Measurements from ENCODE around the gene SPARCL1. TPM values are rescaled to one million over a fixed set of nuclear protein-coding genes. Genes with fewer than 3 reads are reported as not detected.

Gene SPARCL1
- polyA plus RNA-seq, 1 donor (not counting 4 experiments of a cell fraction or from before 2014, with no cell fraction given): not detected

DNA sequence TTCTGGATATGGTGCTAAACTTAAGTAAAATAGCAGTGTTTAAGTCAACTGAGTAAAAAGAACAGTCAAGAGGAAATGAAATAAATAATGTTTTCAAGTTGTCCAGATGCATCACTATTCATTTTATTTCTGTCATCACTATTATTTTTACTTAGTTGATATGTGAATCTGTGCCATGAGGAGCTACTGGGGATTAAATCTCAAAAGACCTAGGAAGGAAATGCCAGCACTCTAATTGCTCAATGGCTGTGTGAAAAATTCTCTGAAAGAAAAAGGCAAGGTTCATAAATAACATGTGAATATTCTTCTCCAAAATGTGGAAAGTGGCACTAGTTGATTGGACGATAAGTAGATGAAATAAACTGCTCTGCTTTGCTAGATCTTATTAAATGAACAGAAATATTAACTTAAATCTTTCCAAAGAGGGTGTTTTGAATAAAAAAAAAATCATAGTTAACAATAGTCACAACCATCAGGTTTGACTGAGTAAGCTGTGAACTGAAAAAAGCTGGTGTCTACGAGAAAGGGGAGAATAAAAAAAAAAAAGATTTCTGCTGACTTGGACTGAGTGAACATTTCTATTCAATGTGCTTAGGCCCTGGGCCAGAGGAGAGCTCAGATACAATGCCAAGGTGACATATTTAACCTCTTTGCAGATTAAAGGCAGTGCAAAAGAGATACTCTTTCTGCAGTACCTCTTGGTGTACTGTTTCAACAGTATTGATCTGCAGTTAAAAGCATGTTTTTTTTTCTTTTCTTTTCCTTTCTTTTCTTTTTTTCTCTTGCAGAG lies 1.6 kb downstream of the SPARCL1 start:
- Histone ChIP-seq H3K4me1 (ENCODE audit: control insufficient read depth, extremely low read depth, insufficient read depth, low read length) (peaks cover 6% of the 10 kb centered on the region), H3K36me3 (ENCODE audit: control insufficient read depth in 2 of 2, extremely low read depth in 1 of 2, insufficient read depth in 2 of 2, low read length in 2 of 2) (no peaks in the 10 kb centered on the region), H4K20me1 (ENCODE audit: control insufficient read depth, extremely low read depth, insufficient read depth, low read length) (no peaks in the 10 kb centered on the region), H3K79me2 (ENCODE audit: control insufficient read depth, insufficient read depth, low read length) (no peaks in the 10 kb centered on the region), H3K4me2 (ENCODE audit: control insufficient read depth, extremely low read depth, insufficient read depth, low read depth, low read length) (no peak overlapping the region), H2AFZ (ENCODE audit: control insufficient read depth, low read length) (no peak overlapping the region), H3K9ac (ENCODE audit: control insufficient read depth, extremely low read depth, insufficient read depth, low read length) (no peak overlapping the region), H3K9me3 (ENCODE audit: control insufficient read depth, low read depth, low read length) (no peaks in the 10 kb centered on the region), H3K27me3 (ENCODE audit: control insufficient read depth, extremely low read depth, insufficient read depth, low read length) (no peaks in the 10 kb centered on the region), H3K4me3 (ENCODE audit: control insufficient read depth in 2 of 3, extremely low read depth in 1 of 3, insufficient read depth in 2 of 3, low read depth in 1 of 3, low read length in 3 of 3) (no peak overlapping the region), H3K9me1 (ENCODE audit: control insufficient read depth, extremely low read depth, insufficient read depth, low read length) (no peaks in the 10 kb centered on the region), H3K27ac (ENCODE audit: control insufficient read depth, insufficient read depth, low read length) (no peak overlapping the region)
- dilution Hi-C loops (cut with MboI; ENCODE audit: extremely low pct_ligation_motif_present, low sequenced_read_pairs): no loop called here
- TF ChIP-seq, protein P1, sequence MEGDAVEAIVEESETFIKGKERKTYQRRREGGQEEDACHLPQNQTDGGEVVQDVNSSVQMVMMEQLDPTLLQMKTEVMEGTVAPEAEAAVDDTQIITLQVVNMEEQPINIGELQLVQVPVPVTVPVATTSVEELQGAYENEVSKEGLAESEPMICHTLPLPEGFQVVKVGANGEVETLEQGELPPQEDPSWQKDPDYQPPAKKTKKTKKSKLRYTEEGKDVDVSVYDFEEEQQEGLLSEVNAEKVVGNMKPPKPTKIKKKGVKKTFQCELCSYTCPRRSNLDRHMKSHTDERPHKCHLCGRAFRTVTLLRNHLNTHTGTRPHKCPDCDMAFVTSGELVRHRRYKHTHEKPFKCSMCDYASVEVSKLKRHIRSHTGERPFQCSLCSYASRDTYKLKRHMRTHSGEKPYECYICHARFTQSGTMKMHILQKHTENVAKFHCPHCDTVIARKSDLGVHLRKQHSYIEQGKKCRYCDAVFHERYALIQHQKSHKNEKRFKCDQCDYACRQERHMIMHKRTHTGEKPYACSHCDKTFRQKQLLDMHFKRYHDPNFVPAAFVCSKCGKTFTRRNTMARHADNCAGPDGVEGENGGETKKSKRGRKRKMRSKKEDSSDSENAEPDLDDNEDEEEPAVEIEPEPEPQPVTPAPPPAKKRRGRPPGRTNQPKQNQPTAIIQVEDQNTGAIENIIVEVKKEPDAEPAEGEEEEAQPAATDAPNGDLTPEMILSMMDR (optimal IDR thresholded peaks at IDR 0.05 in 1 of 3, IDR thresholded peaks at IDR 0.05 in 1 of 3, conservative IDR thresholded peaks at IDR 0.05 in 1 of 3; ENCODE audit: extremely low read depth in 1 of 3, insufficient read depth in 2 of 3, low read length in 3 of 3): no peak
- TF ChIP-seq EZH2 (IDR thresholded peaks at IDR 0.05; ENCODE audit: low read length): no peak
- DNase-seq (ENCODE audit: low read depth, low spot score) (no peak), FAIRE-seq (no peak)

DNA sequence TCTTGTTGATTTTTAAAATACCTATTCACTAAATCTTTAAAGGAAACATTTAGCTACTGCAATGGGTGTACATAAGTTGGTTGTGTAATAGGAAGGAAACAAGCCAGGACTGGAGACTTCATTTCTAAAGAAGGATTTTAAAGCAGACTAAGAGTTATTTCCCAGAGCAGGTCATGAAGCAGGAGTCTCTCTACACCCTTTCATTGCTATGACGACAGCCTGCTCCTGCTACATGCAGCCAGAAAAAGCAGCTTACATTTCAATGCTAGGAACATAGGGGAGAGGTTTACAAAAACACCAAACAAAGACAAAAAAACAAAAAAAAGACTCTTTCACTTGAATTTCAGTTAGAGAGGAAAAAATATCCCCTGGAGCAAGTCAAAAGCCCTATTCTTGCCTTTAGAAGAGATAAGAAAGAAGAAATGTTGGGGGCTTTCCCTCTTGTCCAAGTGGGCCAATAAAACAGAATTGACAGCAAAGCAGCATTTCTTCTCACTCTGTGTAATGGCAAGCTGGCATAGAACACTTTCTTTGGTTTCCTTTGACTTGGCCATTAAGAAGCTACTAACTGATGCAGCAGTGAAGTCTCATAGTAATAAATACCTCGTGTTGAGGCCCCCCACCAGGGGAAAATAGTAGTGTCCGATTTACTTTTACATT lies 3.4 kb downstream of the SPARCL1 start:
- FAIRE-seq (no peak), DNase-seq (ENCODE audit: low read depth, low spot score) (no peak)
- H3K9me3 ChIP-seq (ENCODE audit: control insufficient read depth, low read depth, low read length): no peaks in the 10 kb centered on the region
- no peak for TF ChIP-seq EZH2 (IDR thresholded peaks at IDR 0.05; ENCODE audit: low read length)
- TF ChIP-seq, protein P1 (optimal IDR thresholded peaks at IDR 0.05 in 1 of 3, IDR thresholded peaks at IDR 0.05 in 1 of 3, conservative IDR thresholded peaks at IDR 0.05 in 1 of 3; ENCODE audit: extremely low read depth in 1 of 3, insufficient read depth in 2 of 3, low read length in 3 of 3): no peak
- peaks cover 14% of the 10 kb centered on the region for H3K4me1 ChIP-seq (ENCODE audit: control insufficient read depth, extremely low read depth, insufficient read depth, low read length)
- H3K36me3 ChIP-seq (ENCODE audit: control insufficient read depth in 2 of 2, extremely low read depth in 1 of 2, insufficient read depth in 2 of 2, low read length in 2 of 2): no peaks in the 10 kb centered on the region
- no peak overlapping the region for H2AFZ ChIP-seq (ENCODE audit: control insufficient read depth, low read length)
- no peaks in the 10 kb centered on the region for H3K9me1 ChIP-seq (ENCODE audit: control insufficient read depth, extremely low read depth, insufficient read depth, low read length)
- H3K79me2 ChIP-seq (ENCODE audit: control insufficient read depth, insufficient read depth, low read length): no peaks in the 10 kb centered on the region
- no peak overlapping the region for H3K27ac ChIP-seq (ENCODE audit: control insufficient read depth, insufficient read depth, low read length)
- dilution Hi-C loops (cut with MboI; ENCODE audit: extremely low pct_ligation_motif_present, low sequenced_read_pairs): no loop called here
- no peaks in the 10 kb centered on the region for H3K27me3 ChIP-seq (ENCODE audit: control insufficient read depth, extremely low read depth, insufficient read depth, low read length)
- H3K9ac ChIP-seq (ENCODE audit: control insufficient read depth, extremely low read depth, insufficient read depth, low read length): no peak overlapping the region
- no peaks in the 10 kb centered on the region for H4K20me1 ChIP-seq (ENCODE audit: control insufficient read depth, extremely low read depth, insufficient read depth, low read length)
- no peak overlapping the region for H3K4me2 ChIP-seq (ENCODE audit: control insufficient read depth, extremely low read depth, insufficient read depth, low read depth, low read length)
- no peak overlapping the region for H3K4me3 ChIP-seq (ENCODE audit: control insufficient read depth in 2 of 3, extremely low read depth in 1 of 3, insufficient read depth in 2 of 3, low read depth in 1 of 3, low read length in 3 of 3)
